IPS-18c (cell line): ENCODE data around the gene MORC3.
"Not testable (repeated sequence)": the region's sequence is repeated elsewhere in the genome, so short reads cannot be mapped to it uniquely, and the experiment has no call there.

Source experiments
- H3K4me3 ChIP-seq: 2 replicates; pipeline ENCODE4 v1.7.0; 2013; ENCODE audit warnings: low read depth, mild to moderate bottlenecking, low read length, moderate library complexity; ENCODE audit not compliant: insufficient read depth
- H3K9me3 ChIP-seq: one replicate; pipeline ENCODE4 v1.6.1; 2013; ENCODE audit warnings: mild to moderate bottlenecking, low read length, moderate library complexity; ENCODE audit not compliant: control insufficient read depth, insufficient read depth

Gene MORC3

DNA sequence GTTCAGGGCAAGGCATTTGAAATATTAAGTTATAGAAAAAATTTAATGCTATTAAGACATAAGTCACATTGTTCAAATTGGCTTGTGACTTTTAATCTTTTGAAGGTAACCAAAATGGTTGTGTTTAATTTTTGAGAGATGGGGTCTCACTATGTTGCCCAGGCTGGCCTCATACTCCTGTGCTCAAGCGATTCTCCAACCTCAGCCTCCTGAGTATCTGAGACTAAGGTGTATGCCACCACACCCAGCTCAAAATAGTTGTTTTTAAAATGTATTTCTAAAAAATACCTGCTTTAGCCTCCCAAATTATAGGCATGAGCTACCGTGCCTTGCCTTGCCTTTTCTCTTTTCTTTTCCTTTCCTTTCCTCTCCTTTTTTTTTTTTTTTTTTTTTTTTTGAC lies 39.2 kb downstream of the MORC3 start:
- H3K4me3 ChIP-seq, result no peak overlapping the region
- no peaks in the 10 kb centered on the region for H3K9me3 ChIP-seq

DNA sequence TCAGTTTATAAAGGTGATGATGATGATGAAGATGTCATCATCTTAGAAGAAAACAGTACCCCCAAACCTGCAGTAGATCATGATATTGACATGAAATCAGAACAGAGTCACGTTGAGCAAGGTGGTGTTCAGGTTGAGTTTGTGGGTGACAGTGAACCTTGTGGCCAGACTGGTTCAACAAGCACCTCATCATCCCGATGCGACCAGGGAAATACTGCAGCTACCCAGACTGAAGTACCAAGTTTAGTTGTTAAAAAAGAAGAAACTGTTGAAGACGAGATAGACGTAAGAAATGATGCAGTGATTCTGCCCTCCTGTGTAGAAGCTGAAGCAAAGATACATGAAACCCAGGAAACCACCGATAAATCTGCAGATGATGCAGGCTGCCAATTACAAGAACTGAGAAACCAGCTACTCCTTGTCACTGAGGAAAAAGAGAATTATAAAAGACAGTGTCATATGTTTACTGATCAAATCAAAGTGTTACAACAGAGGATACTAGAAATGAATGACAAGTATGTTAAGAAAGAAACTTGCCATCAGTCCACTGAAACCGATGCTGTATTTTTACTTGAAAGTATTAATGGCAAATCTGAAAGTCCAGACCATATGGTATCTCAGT lies 49.2 kb downstream of the MORC3 start:
- no peak overlapping the region for H3K4me3 ChIP-seq
- no peaks in the 10 kb centered on the region for H3K9me3 ChIP-seq

DNA sequence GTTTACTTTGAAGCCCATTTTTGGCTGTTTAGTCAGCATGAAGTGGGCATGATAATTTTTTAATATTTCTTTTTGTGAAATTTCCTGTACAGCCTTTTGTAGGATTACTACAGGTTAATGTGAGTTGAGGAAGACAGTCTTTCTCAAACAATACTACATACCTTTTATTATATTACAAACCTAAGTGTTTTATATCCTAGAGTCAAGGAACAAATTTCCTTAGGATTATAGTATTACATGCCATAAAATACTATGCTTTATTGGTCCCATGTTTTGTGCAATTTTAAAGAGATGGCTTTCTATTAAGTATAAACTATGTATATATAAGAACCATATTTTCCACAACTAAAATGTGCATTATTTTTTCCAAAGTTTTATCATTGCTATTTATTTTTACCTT lies 56.0 kb downstream of the MORC3 start:
- Histone ChIP-seq H3K9me3 (no peaks in the 10 kb centered on the region), H3K4me3 (no peak overlapping the region)

DNA sequence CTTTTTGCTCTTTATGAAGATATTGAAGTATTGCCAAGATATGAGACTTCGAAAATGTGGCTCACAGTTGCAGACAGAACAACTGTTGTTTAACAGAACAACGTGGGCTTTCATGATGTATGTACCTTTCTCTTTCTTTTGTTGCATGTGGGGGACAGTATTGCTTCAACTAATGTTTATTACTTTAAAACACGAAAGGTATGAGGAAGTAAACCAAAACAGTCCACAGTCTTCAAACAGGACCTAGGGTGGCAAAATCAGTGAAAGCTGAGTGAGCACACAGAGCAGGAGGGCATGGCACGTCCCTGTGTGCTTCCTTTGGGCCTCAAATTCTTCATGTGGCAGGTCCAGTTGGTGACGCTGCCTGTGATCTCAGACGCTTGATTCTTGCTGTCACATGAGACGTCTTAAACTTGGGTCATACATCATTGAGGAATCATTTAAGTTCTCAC lies 57.4 kb downstream of the MORC3 start:
- no peaks in the 10 kb centered on the region for H3K9me3 ChIP-seq
- no peak overlapping the region for H3K4me3 ChIP-seq

DNA sequence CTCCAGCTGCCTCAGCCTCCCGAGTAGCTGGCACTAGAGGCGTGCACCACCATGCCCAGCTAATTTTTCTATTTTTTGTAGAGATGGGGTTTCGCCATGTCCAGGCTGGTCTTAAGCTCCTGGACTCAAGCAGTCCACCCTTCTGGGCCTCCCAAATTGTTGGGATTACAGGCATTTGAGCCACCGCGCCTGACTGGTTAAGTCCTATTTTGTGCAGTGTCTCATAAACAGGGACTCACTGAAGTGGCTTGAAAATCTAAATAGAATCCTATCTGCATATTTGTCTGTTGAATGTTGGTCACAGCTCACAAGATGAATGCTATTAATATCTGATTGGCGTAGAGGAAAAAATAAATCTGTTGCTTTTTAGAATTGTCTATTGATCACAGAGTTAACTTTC lies 59.3 kb downstream of the MORC3 start:
- H3K4me3 ChIP-seq, result no peak overlapping the region

DNA sequence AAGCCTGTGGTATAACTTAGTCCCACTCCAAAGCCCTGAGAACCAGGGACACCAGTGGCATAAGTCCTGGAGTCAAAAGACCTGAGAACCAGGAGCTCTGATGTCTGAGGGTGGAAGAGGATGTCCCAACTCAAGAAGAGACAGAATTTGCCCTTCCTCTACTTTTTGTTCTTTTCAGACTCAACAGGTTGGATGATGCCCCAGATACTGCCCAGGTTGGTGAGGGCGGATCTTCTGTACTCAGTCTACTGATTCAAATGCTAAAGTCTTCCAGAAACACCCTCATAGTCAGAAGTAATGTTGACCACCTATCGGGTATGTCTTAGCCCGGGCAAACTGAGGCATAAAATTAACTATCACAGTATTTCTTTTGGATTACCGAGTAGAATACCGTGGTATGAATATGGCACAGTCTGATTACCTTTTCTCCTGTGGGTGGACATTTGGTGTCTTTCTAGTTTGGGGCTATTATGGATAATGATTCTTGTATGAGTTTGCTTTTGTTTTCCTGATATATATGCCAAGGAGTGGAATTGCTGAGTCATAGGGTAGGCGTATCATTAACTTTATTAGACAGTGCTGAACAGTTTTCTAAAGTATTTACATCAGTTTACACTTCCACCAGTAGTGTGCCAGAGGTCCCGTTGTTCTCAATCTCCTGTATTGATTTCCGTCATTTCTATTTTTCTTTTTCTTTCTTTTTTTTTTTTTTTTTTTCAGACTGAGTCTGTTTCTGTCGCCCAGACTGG lies 62.0 kb downstream of the MORC3 start:
- Histone ChIP-seq H3K4me3 (no peak overlapping the region), H3K9me3 (no peaks in the 10 kb centered on the region)

More for the DNA sequence above, 59.3 kb downstream of the MORC3 start:
- H3K9me3 ChIP-seq, result no peaks in the 10 kb centered on the region

DNA sequence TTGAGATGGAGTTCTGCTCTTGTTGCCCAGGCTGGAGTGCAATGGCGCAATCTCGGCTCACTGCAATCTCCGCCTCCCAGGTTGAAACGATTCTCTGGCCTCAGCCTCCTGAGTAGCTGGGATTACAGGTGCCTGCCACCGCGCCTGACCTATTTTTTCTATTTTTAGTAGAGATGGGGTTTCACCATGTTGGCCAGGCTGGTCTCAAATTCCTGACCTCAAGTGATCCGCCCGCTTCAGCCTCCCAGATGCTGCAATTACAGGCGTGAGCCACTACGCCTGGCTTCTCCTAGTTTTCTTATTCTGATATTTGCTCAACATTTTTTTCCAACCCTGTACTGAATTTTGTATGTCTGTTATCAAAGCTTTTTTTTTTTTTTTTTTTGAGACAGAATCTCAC lies 62.7 kb downstream of the MORC3 start:
- not testable (repeated sequence) for H3K4me3 ChIP-seq, H3K9me3 ChIP-seq

DNA sequence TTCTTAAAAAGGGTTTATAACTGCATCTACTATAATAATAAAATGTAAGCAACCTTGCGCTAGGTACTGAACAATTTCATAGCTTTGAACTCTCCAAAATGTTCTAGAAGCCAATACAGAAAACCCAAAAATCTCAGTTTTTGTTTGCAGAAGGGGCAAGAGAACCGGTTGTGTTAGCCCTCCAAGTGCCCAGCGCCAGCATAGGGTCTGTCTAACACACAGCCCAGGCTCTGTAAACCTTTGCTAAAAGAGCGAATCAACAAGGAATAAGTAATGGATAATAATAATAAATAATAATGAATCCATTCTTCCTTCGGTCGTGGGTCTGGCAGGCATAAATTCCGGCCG lies 64.9 kb downstream of the MORC3 start:
- H3K4me3 ChIP-seq, result no peak overlapping the region
- H3K9me3 ChIP-seq, result peaks cover 2% of the 10 kb centered on the region

DNA sequence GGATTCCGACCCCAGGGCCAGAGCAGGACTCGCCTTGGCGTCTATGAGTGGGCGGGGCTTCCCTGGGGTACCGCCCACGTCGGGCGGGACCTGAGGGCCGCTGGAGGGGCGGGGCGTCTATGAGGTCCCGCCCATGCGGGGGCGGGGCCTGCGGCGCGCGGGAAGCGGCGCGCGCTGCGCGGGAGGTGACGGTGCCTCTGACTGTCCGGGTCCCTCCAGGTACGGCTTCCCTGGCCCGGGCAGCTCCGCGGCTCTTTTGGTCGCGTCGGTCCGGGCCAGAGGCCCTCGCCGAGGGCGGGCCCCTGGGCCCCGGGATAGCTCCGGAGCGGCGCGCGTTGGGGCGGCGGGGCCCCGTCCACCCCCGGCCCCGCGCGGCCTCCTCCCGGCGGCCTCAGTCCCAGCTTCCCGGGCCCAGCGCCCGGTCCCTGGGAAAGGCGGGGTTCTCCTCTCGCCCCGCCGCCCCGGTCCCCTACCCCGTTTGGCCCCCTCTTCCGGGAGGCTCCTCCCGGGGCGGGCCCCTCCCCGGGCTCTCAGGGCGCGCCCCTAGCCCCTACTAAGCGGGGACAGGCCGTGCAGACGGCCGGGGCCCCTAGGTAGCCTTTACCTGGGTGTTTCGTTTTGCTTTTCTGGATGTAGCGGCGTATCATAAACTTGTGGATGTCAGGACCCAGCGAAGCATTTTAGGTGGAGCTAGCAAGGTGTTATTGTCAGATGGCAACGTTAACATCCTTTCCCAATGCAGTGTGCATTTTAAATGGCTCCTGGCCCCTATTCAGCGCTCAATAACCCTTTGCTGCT lies 65.4 kb downstream of the MORC3 start, which contains the start of gene CHAF1B:
Gene CHAF1B (plus strand): TSS at position 160 of the 798 bp plus-strand sequence. CDS start 745 bp downstream, outside the sequence.
- peak within 1 kb of the TSS; percentile 69 for H3K4me3 ChIP-seq
- peaks cover 2% of the 10 kb centered on the region for H3K9me3 ChIP-seq

DNA sequence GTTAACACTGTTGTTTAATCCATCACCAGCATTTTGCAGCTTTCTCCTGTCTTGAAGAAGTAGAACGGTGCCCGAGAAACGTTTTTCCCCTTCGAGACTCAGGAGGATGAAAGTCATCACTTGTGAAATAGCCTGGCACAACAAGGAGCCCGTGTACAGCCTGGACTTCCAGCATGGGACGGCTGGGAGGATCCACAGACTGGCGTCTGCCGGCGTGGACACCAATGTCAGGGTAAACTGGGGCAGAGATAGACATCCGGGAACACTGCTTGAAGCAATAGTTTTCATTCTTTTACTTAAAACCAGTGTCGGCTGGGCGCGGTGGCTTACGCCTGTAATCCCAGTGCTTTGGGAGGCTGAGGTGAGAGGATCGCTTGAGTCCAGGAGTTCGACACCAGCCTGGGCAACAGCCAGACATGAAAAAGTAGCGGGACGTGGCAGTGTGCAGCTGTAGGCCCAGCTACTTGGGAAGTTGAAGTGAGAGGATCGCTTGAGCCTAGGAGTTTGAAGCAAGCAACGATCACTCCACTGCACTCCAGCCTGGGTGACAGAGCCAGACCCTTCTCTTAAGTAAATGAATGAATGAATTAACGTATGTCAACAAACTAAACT lies 66.1 kb downstream of the MORC3 start:
- Histone ChIP-seq H3K4me3 (peak overlapping the region; percentile 69), H3K9me3 (peaks cover 2% of the 10 kb centered on the region)

DNA sequence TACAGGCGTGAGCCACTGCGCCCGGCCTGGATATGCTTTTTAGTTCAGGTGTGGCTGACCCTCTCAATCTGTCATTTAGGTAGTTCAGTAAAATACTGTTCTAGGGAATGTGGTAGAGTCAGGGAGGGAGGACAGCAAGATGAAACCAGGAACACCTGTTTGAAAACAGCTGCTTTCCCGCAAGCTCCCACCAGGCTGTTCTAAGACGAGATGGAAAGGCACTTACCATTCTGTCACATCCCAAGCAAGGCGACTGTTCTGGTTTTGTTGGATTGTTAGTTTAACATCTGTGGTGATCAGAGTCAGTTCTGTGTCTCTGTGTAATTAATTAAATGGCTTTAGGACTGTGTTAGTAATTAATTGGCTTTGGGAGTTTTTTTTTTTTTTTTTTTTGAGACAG lies 68.1 kb downstream of the MORC3 start:
- Histone ChIP-seq H3K9me3 (peaks cover 2% of the 10 kb centered on the region), H3K4me3 (no peak overlapping the region)

DNA sequence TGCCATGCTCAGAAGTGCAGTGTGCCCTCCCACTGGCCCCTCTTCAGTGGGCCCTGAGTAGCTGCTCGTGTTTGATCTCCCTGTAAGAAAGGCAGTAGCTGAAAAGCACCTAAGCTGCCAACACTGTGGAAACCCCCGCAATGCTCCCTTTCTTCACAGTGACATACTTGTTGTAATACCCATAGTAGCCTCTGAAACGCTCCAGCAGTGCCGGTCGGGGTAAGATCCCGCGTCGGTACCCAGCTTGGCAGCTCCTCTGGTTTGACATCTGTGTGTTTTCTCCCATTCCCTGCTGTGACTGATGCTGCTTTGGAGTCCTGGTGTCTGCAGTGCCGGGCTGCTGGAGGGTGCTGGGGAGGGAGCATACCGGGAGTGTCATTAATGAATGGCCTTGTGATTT lies 68.8 kb downstream of the MORC3 start:
- Histone ChIP-seq H3K9me3 (peaks cover 2% of the 10 kb centered on the region), H3K4me3 (no peak overlapping the region)

DNA sequence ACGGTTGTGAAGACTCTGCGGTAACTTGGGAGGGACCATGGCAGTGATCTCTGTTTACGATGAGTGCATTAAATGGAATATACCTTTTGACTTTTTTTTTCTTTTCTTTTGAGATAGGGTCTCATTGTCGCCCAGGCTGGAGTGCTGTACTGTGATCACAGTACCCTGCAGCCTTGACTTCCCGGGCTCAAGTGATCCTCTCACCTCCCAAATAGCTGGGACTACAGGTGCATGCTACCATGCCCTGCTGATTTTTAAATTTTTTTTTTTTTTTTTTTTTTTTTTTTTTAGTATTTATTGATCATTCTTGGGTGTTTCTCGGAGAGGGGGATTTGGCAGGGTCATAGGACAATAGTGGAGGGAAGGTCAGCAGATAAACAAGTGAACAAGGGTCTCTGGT lies 71.7 kb downstream of the MORC3 start:
- H3K4me3 ChIP-seq, H3K9me3 ChIP-seq: not testable (repeated sequence)

DNA sequence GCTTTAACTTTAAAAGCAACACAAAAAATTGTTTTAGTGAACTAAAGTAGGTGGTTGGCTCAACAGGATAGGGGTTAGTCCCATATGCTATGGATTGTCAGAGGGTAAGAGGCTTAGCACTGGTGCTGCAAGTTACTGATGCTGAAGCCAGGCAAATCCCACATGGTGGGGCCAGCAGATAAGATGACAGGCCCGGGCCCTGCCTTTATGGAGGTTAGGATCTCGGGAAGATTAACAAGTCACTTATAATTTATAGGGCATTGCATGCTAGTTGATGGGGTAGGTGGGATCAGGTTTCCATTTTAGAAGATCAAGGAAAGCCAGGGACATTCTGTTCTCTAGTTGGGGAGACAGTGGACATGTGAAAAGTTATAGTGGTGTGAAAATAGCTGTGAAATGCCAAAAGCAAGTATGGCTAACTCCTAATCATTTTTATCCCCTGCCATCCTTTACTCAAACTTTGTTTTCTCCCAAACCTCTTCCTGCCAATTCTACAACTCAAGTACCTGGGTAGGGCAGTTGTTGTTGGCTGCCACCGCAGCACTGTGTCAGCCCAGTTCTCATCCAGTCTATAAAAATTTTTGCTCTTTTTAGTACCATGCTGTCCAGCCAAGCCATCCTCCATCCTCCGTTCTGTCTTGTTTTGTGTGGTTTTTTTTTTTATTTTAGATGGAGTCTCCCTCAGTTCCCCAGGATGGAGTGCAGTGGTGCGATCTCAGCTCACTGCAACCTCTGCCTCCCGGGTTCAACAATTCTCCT lies 75.5 kb downstream of the MORC3 start:
- Histone ChIP-seq H3K4me3 (no peak overlapping the region), H3K9me3 (peaks cover 2% of the 10 kb centered on the region)

DNA sequence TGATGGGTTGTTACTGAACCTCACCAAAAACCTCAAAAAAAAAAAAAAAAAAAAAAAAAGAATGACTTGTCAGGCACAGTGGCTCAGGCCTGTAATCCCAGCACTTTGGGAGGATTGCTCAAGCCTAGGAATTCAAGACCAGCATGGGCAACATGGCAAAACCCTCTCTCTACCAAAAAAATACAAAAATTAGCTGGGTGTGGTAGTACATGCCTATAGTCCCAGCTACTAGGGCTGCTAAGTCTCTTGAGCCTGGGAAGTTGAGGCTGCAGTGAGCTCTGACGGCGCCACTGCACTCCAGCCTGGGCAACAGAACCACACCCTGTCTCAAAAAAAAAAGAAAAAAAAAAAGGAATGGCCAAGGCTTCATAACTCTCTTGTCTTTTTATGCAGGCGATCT lies 76.3 kb downstream of the MORC3 start:
- peaks cover 2% of the 10 kb centered on the region for H3K9me3 ChIP-seq
- no peak overlapping the region for H3K4me3 ChIP-seq

DNA sequence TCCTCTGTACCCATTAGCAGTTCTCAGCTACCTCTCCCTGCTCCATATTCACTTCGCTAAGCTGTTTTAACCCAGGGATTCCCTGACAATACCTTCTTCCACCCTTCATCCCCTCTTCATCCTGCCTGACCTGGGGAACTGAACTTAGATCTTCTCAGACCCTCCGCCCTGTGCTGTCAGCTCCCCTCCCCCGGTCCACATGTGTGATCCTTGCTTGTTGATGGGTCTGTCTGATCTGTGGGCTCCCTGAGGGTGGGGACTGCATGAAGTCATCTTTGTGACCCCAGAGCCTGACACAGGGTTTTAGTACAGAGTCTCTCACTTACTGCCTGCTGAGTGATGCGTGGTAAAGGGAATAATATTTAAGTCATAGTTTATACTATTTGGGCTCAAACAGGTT lies 77.0 kb downstream of the MORC3 start:
- Histone ChIP-seq H3K4me3 (no peak overlapping the region), H3K9me3 (peaks cover 2% of the 10 kb centered on the region)

DNA sequence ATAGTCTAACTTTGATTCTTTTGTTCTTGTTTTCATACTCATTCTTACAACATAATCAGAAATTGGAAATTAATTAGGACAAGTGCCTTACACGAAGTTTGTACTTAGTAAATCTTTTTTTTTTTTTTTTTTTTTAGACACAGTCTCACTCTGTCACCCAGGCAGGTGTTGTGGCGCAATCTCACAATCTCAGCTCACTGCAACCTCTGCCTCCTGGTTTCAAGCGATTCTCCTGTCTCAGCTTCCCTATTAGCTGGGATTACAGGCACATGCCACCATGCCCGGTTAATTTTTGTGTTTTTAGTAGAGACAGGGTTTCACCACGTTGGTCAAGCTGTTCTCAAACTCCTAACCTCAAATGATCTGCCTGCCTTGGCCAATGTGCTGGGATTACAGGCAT lies 77.6 kb downstream of the MORC3 start:
- H3K9me3 ChIP-seq, result peaks cover 2% of the 10 kb centered on the region
- H3K4me3 ChIP-seq, result no peak overlapping the region
